WI38 (cell line): ENCODE results near the gene PTPRT.

Experiments used
- H3K4me3 ChIP-seq: 2 replicates; pipeline ENCODE4 v1.5.1; 2011; ENCODE audit warnings: low read depth, mild to moderate bottlenecking, control low read depth, low read length
- TF ChIP-seq, protein P1 (sequence below): IDR thresholded peaks from 2 replicates; pipeline ENCODE4 v1.5.1; 2012; ENCODE audit warnings: low read depth, mild to moderate bottlenecking, control low read depth, low read length

Gene PTPRT

DNA sequence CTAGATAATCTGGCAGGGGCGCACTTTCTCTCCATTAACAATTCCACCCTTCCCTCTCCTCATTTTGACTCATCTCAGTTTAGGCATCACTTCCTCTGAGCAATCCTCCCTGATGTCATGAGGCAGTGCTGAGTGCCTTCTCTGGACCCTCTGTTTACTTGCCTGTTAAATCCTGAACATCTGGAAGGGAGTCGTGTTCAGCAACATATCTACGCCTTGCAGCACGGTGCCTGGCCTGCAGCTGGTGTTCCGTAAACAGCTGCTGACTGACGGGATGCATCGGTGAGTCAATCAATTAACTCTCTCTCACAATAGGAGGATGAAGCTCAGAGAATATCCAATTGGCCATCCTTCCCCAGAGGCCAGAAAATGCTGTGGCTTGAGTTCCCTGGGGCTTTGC, 613.5 kb downstream of the PTPRT start:
- TF ChIP-seq, protein P1, sequence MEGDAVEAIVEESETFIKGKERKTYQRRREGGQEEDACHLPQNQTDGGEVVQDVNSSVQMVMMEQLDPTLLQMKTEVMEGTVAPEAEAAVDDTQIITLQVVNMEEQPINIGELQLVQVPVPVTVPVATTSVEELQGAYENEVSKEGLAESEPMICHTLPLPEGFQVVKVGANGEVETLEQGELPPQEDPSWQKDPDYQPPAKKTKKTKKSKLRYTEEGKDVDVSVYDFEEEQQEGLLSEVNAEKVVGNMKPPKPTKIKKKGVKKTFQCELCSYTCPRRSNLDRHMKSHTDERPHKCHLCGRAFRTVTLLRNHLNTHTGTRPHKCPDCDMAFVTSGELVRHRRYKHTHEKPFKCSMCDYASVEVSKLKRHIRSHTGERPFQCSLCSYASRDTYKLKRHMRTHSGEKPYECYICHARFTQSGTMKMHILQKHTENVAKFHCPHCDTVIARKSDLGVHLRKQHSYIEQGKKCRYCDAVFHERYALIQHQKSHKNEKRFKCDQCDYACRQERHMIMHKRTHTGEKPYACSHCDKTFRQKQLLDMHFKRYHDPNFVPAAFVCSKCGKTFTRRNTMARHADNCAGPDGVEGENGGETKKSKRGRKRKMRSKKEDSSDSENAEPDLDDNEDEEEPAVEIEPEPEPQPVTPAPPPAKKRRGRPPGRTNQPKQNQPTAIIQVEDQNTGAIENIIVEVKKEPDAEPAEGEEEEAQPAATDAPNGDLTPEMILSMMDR: no peak

DNA sequence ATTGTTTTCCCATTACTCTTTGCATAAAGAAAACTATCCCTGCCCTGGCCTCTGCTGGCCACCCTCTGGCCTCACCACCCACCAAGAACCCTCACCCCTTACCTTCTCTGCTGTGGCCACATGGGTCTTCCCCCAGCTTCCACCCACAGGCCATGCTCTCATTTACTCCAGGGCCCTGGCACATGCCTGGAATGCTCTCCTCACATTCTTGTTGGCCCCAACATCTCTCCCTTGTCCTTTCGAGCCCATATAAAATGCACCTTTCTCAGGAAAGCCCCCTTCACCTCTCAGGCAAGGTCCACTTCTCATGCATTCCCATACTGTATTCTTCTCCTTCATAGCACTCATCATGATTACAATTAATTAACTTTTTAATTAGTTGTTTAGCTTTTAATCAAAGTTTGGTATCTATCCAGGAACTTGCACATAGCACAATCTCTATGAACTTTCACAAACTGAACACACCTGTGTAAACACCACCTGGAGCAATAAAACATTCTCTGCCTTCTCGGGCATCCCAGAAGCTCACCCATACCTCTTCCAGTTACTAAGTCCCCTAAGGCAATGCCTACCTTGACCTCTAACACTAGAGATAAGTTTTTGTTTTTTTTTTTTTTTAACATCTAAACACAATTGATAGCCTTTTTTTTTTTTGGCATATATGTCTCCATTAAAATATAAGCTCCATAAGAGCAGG, 617.2 kb downstream of the PTPRT start:
- H3K4me3 ChIP-seq: no peak overlapping the region
- TF ChIP-seq, protein P1: no peak

More for the DNA sequence above, 613.5 kb downstream of the PTPRT start:
- no peak overlapping the region for H3K4me3 ChIP-seq

GRCh38 chr20:42567409-42567808, 622.3 kb downstream of the PTPRT start:
- no peak overlapping the region for H3K4me3 ChIP-seq
- TF ChIP-seq, protein P1: no peak

DNA sequence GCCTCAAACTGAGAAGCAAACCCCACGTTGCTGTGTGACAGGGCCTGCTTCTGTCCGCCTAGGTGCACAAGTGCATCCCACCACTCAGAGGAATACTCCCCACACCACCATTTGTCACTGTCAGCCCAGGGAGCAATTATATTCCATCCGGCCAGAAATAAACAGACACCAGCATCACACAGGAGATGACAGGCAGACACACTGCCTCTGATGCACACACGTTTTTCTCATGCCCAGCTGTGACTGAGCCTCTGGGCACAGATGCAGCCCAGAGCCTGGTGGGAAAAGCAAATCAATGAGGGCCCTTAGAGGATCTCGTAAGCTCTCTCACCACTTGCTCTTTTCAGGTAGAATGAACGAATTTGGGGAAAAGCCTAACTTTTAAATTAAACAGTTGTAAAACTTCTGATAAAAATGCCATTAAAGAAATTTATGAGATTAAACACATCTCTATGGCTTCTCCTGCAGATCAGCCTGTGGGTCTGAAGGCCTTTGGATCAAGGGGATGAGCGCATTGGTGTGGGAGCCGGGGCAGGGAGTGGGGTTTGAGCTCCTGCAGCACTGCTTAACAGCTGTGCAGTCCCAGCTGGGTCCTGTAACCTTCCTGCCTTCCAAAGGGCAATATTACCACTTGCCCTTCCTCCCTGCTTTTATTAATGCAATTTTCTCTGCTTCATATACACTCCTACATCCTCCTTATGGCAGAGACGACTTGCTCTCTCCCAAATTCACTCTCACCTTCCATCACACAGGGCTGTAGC, 624.3 kb downstream of the PTPRT start:
- TF ChIP-seq, protein P1: no peak
- H3K4me3 ChIP-seq: no peak overlapping the region

DNA sequence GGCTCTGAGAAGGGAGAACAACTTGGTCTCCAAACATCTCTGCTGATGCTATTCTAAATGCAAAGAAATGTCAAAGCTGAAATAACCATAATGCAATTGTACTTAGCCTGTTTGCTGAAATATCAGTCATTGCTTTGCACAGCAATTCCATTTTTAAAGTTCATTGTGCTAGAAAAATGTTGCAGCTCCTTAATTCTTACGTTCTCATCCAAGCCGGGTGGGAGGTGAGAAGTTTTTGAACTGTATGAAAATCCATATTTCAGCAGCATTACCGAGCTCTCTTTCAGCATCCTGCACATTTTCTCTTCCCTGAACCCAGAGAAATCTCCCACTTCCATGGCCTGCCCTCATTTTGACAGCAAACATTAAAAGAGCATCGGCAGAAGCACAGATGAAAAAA, 630.0 kb downstream of the PTPRT start:
- no peak overlapping the region for H3K4me3 ChIP-seq
- TF ChIP-seq, protein P1: no peak

- TF ChIP-seq, protein P1: no peak
These were observed 633.1 kb downstream of the PTPRT start for GRCh38 chr20:42556575-42556974.

DNA sequence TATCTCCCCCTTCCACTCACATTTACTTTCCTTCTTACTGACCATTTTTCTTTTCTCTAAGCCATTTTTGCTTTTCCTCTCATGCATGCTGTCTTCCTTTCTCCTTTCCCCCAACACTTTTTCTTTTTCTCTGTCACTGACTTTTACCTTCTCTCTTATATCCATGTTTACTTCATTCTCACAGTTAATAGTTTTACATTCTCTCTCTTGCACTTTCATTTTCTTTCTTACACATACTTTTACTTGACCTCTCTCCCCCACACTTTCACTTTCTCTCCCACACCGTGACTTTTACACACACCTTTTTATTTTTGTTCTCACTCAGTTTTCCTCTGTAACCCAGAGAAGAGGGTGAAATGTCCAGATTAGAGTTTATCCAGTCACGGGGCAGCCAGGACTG, 636.3 kb downstream of the PTPRT start:
- H3K4me3 ChIP-seq: no peak overlapping the region
- TF ChIP-seq, protein P1: no peak

More at GRCh38 chr20:42556575-42556974, 633.1 kb downstream of the PTPRT start:
- no peak overlapping the region for H3K4me3 ChIP-seq
